Adrenal gland (tissue), 5 donors: ENCODE data around the gene LMNA.

Experiments
- CTCF ChIP-seq, 6 experiments: fragments of 450-650 bp in 4 of 6; fragments of 200-600 bp in 2 of 6; sonication (generic) in 1 of 6; IDR thresholded peaks; 1 replicate in 5 of 6; 2 replicates in 1 of 6; pipeline versions ENCODE4 v1.5.1 to v1.8.0; 2016 to 2021; ENCODE audit warnings: antibody characterized with exemption in 6 of 6, mild to moderate bottlenecking in 2 of 6, moderate library complexity in 1 of 6
- POLR2A ChIP-seq, 2 donors: fragments of 450-650 bp; IDR thresholded peaks; one replicate each; pipeline ENCODE4 v1.6.1; 2017; ENCODE audit warnings: antibody characterized with exemption in 2 of 2, mild to moderate bottlenecking in 2 of 2, moderate library complexity in 1 of 2
- donor health status: DM: no; HTN: no; CAD: no.

- TF ChIP-seq CTCF (IDR thresholded peaks at IDR 0.05), result no peak
- TF ChIP-seq POLR2A (IDR thresholded peaks at IDR 0.05), result no peak
Observed at GRCh38 chr1:156154317-156154749, 39.8 kb downstream of the LMNA start.
